Measurements from ENCODE around the gene CCZ1.
"Not testable (repeated sequence)": the region's sequence is repeated elsewhere in the genome, so short reads cannot be mapped to it uniquely, and the experiment has no call there.

CCZ1 gene

DNA sequence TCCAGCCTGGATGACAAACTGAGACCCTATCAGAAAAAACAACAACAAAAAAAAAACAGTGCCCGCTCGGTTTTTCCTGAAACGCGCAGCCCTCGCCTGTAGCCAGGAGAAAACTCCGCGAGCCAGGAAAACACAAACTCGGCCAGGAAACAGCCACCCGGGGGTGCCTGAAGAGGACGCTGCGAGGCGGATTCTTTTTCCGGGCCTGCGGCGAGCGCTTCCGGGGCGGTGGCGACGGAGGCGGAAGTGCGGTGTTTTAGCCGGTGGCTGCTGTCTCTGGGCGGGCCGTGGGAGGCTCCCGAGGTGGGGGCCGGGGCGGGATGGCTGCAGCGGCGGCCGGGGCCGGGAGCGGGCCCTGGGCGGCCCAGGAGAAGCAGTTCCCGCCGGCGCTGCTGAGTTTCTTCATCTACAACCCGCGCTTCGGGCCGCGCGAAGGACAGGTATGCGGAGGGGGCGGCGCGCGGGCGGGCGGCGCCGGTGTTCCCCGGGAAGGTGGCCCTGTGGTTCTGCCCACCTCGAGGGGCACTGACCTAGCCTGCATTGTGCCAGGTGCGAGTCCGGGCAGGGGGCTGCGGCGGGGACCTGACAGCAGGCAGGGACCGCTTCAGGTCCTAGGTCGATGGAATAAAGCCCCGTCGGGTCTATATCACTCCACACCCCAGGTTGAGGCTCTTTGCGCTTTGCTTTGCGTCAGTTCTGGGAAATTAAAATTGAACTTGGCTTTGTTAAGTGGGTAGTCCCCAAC, at the start of gene CCZ1:
TSS of gene CCZ1 (plus strand) at position 254 of the 745 bp plus-strand sequence. CDS start at position 321, 67 bp downstream.
- DNase-seq (ENCODE audit: low read depth in 2 of 2), result peak; percentile 26 to 66

DNA sequence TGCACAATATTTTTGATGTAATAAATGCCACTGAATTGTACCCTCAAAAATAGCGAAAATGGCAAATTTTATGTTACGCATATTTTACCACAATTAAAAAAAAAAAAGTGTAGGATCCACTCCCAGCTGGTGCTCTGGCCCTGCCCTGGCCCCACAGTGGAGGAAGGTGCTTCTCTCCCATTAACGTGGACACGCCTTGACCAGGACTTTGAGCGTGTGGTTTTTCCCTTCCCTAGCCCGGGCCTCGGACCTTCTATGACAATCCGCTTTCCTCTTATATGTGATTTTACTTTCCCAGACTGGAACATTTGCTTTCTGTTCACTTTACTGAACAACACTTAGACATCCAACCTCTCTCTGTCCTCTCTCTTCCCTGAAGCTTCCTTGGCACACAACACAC, 47.6 kb upstream of the CCZ1 start:
- no peak for DNase-seq (ENCODE audit: low read depth in 2 of 2)

DNA sequence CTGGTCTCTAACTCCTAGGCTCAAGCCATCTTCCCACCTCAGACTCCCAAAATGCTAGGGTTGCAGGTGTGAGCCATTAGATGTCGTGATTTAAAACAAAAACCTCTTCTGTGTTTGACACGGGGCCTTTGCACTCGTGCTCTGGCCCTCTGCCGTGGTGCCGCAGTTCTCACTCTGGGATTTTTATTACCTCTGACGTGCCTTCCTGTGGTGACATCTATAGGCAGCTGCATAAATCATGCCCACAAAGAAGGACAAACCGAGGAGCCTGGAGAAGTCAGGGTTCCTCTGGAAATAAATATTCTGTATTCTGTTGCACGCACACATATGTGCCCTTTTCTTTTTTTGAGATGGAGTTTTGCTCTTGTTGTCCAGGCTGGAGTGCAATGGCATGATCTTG, 43.8 kb upstream of the CCZ1 start:
- no peak for DNase-seq (ENCODE audit: low read depth in 2 of 2)

DNA sequence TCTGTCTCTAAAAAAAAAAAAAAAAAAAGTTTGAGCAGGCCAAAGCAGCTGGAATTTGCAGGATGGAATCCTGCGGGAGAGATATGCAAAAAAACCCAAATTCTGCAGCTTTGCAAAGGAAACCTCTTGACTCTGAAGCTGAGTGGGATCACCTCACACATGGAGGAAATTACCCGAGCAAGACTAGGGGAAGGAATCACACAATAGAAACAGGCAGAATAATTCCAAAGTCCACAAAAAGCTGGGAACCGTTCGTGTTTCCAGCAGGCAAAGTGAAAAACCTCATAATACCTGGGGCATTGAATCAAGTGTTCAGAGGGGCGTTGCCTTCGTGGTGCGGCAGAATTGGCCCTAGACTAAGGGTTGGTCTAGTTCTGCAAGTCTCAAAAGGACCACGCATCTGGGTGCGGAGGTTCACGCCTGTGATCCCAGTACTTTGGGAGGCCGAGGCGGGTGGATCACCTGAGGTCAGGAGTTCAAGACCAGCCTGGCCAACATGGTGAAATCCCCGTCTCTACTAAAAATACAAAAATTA, 41.4 kb upstream of the CCZ1 start:
- DNase-seq (ENCODE audit: low read depth in 2 of 2), result not testable (repeated sequence)

DNA sequence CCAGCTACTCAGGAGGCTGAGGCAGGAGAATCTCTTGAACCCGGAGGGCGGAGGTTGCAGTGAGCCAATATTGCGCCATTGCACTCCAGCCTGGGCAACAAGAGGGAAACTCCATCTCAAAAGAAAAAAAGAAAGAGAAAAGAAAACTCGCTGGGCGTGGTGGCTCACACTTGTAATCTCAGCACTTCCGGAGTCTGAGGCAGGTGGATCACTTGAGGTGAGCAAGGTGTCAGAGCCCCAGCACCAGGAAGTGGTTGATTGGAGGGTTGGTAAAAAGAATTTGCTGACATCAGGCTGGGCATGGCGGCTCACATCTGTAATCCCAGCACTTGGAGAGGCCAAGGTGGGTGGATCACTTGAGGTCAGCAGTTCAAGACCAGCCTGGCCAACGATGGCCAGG, 40.0 kb upstream of the CCZ1 start:
- not testable (repeated sequence) for DNase-seq (ENCODE audit: low read depth in 2 of 2)

DNA sequence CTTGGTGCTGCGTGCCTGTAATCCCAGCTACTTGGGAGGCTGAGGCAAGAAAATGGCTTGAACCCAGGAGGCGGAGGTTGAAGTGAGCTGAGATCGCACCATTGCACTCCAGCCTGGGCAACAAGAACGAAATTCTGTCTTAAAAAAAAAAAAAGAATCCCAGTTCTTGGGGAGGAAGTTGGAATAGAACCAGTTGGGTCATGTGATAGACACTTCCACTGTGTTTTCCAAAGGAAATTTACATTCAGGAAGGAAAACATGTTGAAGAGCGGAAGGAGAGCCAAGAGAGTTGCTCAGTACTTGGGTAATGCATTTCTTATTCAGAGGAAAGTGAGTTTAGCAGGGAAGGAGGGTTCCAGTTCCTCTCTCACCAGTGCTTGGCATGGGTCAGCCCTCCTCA, 37.3 kb upstream of the CCZ1 start:
- not testable (repeated sequence) for DNase-seq (ENCODE audit: low read depth in 2 of 2)

DNA sequence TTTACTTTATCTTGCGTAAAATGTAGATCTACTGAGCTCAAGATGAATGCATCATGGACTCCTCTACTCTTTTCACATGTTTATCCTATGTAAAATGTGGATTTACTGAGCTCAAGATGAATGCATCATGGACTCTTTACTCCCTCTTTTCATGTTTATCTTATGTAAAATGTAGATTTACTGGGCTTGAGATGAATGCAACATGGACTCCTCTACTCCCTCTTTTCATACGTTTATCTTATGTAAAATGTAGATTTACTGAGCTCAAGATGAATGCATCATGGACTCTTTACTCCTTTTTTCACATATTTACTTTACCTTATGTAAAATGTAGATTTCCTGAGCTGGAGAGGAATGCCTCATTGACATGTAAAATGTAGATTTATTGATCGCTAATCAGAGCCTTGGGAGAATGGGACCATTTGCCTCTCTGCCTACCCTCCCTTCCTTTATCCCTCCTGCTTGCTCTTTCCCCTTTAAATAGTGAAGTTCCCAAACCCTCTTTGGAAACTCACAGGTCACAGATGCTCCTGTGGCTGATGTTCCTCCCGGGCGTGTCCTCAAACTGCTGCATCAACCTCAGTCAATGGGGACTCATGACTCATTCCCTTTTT, 35.7 kb upstream of the CCZ1 start:
- not testable (repeated sequence) for DNase-seq (ENCODE audit: low read depth in 2 of 2)

DNA sequence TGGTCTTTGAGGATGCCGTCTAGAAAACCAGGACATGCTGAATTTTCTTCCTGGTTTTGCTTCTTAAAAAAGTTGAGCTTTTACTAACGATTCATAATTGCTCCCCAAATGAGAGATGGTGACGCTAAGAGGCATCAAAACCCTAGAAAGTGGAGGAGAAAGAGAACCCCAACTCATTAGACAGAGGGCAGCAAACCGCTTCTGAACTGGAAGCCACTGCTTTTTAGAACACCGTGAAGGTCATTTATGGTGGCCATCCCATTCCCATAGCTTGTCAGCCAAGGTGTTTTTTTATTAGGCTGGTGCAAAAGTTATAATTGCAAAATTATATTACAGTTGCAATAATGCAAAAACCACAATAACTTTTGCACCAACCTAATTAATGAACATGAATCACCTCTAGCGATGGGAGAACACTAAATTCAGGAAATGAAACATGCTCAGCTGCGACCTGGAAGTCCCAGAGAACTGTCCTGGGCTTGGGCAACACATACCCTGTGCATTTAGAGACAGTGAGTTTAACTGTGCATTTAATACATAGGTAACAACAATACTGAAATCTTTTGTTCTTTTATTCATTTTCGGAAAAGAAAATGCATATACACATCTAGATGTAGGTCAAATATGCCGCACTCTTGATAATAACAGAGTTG, 33.1 kb upstream of the CCZ1 start:
- DNase-seq (ENCODE audit: low read depth in 2 of 2), result not testable (repeated sequence)

DNA sequence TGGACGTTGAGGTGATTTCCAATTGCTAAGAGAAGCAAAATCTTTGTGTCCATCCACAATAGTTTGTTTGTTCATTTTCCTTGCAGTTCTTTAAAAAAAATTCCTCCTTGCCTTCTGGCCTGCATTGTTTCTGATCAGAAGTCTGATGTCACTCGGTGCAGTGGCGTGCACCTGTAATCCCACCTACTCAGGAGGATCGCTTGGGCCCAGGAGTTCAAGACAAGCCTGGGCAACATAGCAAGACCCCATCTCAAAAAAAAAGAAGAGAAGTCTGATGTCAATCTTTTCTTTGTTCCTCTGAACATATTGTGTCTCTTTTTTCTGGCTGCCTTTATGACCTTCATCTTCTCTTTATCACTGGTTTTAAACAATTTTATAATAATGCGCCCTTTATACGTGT, 31.5 kb upstream of the CCZ1 start:
- no peak for DNase-seq (ENCODE audit: low read depth in 2 of 2)

DNA sequence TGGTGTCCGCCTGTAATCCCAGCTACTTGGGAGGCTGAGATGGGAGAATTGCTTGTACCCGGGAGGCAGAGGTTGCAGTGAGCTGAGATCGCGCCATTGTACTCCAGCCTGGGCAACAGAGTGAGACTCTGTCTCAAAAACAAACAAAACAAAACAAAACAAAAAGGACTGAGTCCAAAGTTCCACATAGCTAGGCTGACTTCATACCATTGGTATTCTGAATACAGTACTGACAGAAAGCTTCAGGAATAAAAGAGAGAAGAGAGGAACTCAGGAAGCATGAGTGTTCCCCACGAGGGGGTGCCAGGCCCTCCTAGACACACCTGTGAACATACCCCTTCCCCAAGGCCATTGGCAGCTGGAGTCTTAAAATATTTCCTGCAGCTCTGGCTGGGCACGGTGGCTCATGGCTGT, 29.6 kb upstream of the CCZ1 start:
- DNase-seq (ENCODE audit: low read depth in 2 of 2), result not testable (repeated sequence)

DNA sequence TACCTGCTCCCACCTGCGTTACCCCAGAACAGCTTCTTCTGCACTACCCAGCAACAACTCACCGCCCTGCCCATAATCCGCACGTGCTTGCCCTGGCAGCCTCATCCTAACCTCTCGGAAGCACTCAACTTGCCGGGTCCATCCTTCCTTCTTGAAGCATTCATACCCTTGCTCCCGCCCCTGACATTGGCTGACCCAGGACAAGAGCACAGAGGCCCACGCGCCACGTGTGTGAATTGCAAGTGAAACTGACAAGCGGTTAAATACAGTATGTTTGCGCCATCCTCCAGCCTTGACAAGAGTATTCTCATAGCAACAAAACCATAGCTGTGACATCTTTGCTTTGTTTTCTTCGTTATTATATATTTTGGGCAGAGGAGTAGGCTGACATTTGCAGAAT, 28.8 kb upstream of the CCZ1 start:
- DNase-seq (ENCODE audit: low read depth in 2 of 2), result no peak

DNA sequence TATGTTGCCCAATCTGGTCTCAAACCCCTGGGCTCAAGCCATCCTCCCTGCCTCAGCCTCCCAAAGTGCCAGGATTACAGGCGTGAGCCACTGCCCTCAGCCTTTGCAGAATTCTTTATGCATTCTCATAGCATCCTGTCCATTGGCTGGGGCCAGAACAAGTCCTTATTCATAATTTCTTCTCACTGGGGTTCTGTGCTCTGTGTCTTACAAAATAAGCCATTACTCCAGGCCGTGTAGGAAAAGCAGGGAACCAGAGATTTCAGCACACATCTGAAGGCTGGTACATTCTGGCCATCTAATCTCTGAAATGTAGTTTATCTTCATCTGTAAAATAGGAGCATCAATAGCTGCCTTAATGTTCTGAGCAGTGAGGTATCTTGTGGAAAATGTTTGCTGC, 28.2 kb upstream of the CCZ1 start:
- no peak for DNase-seq (ENCODE audit: low read depth in 2 of 2)

DNA sequence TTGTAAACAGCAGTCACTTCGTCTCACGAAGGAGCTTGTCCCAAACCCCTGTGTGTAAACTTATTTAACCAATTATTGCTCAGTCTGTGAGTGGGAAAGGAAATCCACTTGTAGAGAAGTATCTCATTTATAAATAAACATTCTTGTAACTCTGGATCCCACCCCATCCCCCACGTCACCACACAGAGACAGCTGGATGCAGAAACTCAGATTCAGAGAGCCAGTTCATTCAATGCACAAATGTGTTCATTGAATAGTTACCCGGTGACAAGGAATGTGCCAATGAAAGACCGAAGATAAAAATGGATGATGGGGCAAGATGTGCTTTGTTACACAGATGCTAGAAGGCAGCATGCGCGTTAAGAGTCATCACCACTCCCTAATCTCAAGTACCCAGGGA, 26.2 kb upstream of the CCZ1 start:
- DNase-seq (ENCODE audit: low read depth in 2 of 2), result no peak

DNA sequence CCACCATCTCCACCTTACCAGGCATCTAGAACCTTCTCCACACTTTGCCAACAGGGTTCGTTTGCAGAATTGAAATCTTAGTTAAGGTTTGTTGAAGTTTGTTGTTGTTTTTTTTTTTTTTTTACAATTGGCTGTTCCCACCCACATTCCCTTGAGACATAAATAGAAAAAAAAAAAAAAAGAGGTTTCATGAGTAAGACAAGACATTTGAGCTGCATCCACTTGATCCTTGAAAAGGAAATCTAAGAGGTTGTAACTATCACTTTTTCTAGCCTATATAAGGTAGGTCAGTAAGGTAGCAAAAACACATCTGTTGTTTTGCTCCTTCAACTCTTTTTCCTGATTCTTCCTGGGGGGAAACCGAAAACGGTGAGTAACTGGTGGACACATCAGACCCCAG, 18.9 kb upstream of the CCZ1 start:
- DNase-seq (ENCODE audit: low read depth in 2 of 2), result not testable (repeated sequence)

DNA sequence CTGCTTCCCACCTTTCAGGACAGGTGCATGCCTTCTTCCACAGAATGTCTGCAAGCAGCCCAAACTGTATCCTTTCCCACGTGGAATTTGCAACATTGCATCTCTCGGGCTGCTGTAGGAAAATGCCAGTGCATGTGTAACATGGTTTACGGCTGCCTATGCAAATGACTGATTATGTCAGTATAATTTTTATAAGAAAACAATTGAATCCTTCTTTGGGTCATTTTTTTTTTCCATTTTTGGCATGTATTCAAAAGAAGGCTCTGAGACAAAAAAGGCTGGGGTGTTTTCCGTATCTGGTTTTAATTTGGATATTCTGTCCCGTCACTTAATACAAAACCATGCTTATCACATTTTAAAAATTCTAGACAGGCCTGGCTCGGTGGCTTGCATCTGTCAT, 18.4 kb upstream of the CCZ1 start:
- not testable (repeated sequence) for DNase-seq (ENCODE audit: low read depth in 2 of 2)

DNA sequence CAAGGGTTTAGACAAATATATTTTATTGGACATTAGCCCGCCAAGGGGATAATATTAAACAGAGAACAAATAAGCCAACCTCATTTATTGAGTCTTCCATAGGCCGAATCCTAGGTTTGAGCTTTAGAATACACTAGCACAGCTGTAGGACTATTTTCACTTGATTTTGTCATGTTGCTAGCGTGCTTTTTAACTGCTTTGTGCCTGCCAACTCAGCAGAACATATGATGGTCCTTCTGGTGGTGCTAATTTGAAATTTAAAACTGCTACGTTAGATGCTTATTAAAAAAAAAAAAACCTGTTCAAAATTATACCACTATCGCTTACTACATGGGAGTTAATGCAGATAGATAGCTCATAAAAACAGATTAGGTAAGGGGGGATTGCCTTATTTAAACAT, 14.1 kb upstream of the CCZ1 start:
- DNase-seq (ENCODE audit: low read depth in 2 of 2), result not testable (repeated sequence)

DNA sequence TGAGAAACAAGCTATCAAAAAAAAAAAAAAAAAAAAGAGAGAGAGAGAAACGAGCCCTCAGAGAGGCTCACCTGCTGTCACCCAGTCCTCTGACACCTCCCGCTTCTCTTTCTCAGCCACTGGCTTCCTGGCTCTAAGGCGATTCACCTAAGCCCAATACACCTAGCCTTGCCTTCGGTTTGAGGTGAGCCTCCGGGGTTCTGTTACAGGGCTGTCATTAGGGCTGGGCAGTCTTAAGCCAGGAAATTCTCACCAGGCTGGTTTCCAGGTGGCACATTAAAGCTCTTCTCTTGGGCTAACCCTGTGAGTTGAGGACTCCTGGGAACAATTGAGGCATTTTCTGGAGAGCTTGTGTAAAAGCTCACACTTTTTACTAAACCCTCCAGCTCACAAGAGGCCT, 10.5 kb upstream of the CCZ1 start:
- DNase-seq (ENCODE audit: low read depth in 2 of 2), result not testable (repeated sequence)

DNA sequence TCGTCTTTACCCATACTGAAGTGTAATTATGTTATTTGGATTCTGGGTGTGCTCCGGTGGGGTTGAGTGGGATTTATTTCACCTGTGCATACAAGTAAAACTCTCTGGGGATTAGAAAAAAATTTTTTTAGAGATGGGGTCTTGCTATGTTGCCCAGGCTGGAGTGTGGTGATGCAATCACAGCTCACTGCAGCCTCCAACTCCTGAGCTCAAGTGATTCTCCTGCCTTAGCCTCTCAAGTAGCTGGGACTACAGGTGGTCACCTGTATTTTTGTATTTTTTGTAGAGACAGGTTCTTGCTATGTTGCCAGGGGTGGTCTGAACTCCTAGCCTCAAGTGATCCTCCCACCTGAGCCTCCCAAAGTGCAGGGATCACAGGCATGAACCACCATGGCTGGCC, 8.3 kb upstream of the CCZ1 start:
- DNase-seq (ENCODE audit: low read depth in 2 of 2), result not testable (repeated sequence)

DNA sequence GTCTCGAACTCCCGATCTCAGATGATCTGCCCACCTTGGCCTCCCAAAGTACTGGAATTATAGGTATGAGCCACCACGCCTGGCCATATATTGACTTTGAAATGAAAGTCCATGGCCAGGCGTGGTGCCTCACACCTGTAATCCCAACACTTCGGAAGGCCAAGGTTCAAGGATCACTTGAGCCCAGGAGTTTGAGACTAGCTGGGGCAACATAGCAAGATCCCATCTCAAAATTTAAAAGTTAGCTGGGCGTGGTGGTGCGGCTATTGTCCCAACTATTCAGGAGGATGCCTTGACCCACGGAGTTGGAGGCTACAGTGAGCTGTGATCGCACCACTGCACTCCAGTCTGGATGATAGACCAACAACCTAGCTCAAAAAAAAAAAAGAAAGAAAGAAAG, 6.0 kb upstream of the CCZ1 start:
- no peak for DNase-seq (ENCODE audit: low read depth in 2 of 2)

DNA sequence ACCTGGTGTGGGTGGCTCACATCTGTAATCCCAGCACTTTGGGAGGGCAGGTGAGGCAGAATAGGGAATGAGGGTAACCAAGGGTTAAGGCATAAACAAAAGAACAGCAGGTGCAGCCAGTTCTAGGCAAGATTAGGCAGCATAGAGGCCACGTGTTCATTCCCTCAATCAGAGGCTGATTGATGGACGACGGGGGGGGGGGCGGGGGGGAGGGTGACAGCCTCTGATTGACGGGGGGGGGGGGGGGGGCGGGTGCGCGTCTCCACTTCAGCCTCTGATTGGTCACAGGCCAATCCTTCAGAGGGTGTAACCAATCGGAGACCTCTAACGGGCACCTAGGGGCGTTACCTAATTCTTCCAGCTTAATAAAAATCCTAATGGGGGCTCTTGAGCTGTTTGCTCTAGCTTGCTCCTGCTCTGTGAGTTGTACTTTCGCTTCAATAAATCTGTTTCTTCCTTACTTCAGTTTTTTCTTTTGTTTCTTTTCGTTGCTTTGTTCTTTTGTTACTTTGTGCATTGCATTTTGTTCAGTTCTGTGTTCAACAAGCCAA, 1.1 kb upstream of the CCZ1 start:
- DNase-seq (ENCODE audit: low read depth in 2 of 2), result not testable (repeated sequence)

DNA sequence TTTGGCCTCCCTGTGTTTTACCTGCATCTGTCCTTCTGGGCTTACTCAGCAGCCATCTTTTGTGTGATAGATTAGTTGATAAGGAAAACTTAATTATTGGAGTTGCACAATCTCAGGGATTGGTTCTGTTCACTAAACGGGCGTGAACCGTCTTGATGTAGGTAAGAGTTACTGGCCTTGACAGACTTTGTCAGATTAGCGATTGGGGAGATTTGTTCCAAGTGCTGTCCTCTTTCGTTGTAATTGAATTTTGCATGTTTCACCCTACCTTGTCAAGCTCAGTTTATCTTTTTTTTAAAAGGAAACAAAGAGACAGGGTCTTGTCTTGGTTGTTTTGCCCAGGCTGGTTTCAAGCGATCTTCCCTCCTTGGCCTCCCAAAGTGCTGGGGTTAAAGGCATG, 4.5 kb downstream of the CCZ1 start:
- not testable (repeated sequence) for DNase-seq (ENCODE audit: low read depth in 2 of 2)

DNA sequence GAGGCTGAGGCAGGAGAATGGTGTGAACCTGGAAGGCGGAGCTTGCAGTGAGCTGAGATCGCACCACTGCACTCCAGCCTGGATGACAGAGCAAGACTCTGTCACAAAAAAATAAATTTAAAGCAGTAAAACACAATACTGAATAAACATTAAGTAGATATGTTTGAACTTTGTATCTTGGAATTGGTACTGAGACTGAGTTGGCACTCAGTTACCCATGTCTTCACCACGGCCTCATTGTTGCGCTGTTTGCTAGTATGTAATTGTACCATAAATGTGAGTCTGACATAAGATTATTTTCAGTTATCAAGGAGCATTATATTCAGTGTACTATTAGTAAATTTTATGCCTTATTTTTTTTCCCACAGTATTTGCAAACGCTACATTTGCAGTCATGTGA, 6.2 kb downstream of the CCZ1 start:
- not testable (repeated sequence) for DNase-seq (ENCODE audit: low read depth in 2 of 2)

Measured in stimulated activated CD4-positive, alpha-beta T cell treated with anti-CD3 and anti-CD28 coated beads, Interleukin-4, amount 100 ng/mL, for 48 hours (primary cell).